Activated naive CD4-positive, alpha-beta T cell treated with anti-CD3 and anti-CD28 coated beads, Interleukin-2, amount 10 ng/mL, durations not matched to agents 7 days and 5 days (primary cell): ENCODE results near the gene FRMD3.

ENCODE experiments used
- CTCF ChIA-PET: fragments of 350-600 bp; sonication (Branson Sonifier 250); formaldehyde crosslinking; loops from one replicate; lab custom pipeline; 2021; ENCODE audit warnings: antibody characterized with exemption; lab: Charles Lee
- DNase-seq: peaks from one replicate; pipeline ENCODE4 v3.0.0-alpha.2; 2020
- H3K27ac Mint-ChIP-seq: one replicate; pipeline ENCODE4 v1.8.0; 2021; ENCODE audit warnings: mild to moderate bottlenecking, moderate library complexity, mixed read lengths
- H3K27me3 Mint-ChIP-seq: one replicate; pipeline ENCODE4 v1.8.0; 2021; ENCODE audit warnings: mild to moderate bottlenecking, mixed read lengths
- H3K36me3 Mint-ChIP-seq: one replicate; pipeline ENCODE4 v1.8.0; 2021; ENCODE audit warnings: mixed read lengths
- H3K4me1 Mint-ChIP-seq: one replicate; pipeline ENCODE4 v1.8.0; 2021; ENCODE audit warnings: mixed read lengths
- H3K4me3 Mint-ChIP-seq: one replicate; pipeline ENCODE4 v1.8.0; 2021; ENCODE audit warnings: mild to moderate bottlenecking, moderate library complexity, mixed read lengths
- H3K9me3 Mint-ChIP-seq: one replicate; pipeline ENCODE4 v1.8.0; 2021; ENCODE audit warnings: mixed read lengths

FRMD3 gene

DNA sequence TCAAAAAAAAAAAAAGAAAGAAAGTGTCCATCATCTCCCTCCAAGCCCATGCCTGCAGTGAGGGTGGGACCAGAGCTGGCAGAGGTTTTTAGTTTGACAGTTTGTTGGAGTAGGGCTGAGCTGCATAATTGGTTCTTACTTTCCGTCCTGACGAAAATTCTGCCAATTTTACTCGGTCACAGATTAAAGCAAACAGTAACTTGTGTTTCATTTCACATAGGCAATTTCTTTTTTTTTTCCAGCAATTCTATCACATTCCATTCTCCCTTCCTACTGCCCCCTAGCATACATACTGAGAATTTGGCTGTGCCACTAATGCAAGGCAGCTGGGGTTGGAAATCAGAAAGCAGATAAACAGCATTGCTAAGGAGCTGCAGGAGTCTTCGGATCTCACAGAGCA, 132.4 kb downstream of the FRMD3 start:
- Mint-ChIP-seq H3K4me1 (no peaks in the 10 kb centered on the region), H3K4me3 (no peak overlapping the region), H3K27me3 (no peaks in the 10 kb centered on the region), H3K27ac (no peak overlapping the region), H3K9me3 (no peaks in the 10 kb centered on the region), H3K36me3 (no peaks in the 10 kb centered on the region)
- CTCF ChIA-PET = no interaction called here
- no peak for DNase-seq

DNA sequence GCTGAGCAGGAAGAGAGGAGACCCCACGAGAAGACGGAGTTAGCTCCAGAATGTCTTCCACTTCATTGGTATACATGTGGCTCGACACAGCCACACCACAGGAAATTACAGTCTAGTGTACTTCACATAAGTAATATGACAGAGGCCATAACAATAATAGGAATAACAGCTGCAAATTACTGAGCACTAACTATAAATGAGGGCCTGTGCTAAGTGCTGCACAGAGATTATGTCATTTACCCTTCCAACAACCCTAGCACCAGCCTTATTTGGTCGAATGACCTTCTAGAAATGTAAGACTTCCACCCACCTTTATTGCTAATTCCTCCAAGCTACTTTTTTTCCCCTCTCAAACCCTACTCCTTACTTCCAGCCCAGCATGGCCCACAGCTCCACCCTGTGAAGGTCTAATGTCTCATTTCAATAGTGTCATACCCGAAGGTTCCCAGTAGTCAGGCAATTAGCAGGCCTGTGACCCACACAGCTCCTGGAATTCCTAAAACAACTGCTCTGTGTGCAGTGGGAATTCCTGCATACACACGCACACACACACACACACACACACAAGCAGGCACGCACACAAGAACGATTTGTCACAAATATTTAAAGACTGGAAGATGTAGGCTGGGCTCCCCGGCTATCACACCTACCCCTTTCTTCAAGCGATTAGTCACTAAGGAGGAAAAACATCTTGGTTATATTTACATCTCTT, 134.5 kb downstream of the FRMD3 start:
- Mint-ChIP-seq H3K27ac (no peak overlapping the region), H3K9me3 (no peaks in the 10 kb centered on the region), H3K36me3 (no peaks in the 10 kb centered on the region), H3K27me3 (no peaks in the 10 kb centered on the region), H3K4me1 (no peaks in the 10 kb centered on the region), H3K4me3 (no peak overlapping the region)
- CTCF ChIA-PET = no interaction called here
- DNase-seq = no peak

DNA sequence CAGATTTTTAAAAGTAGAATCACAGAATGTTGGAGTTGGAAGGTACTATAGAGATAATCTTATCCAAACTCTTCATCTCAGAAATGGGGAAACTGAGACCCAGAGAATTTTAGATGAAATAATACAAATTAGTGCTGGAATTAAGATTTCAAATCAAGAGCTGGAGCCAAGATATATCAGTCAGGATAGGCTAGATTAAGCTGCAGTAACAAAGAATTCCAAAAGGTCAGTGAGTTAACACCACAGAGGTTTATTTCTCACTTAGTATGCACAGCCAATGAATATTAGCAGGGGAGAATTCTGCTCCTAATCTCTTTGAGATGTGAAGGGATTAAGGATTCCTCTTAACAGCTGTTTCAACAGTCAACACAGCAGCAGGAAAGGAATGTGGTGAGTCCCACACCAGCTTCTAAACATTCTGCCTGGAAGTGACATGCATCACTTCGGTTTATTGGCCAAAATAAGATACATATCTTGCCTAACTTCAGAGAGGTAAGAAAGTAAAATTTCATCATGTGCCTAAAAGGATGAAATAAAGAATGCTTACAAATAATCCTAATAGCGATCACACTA, 136.8 kb downstream of the FRMD3 start:
- Mint-ChIP-seq H3K27me3 (no peaks in the 10 kb centered on the region), H3K9me3 (no peaks in the 10 kb centered on the region), H3K36me3 (no peaks in the 10 kb centered on the region), H3K4me1 (no peaks in the 10 kb centered on the region), H3K27ac (no peak overlapping the region), H3K4me3 (no peak overlapping the region)
- DNase-seq = no peak
- CTCF ChIA-PET = interaction anchor here (2.0 kb wide), 1 partner anchor 67 kb away, joined by 4 read pairs; no protein-coding TSS in a partner anchor

DNA sequence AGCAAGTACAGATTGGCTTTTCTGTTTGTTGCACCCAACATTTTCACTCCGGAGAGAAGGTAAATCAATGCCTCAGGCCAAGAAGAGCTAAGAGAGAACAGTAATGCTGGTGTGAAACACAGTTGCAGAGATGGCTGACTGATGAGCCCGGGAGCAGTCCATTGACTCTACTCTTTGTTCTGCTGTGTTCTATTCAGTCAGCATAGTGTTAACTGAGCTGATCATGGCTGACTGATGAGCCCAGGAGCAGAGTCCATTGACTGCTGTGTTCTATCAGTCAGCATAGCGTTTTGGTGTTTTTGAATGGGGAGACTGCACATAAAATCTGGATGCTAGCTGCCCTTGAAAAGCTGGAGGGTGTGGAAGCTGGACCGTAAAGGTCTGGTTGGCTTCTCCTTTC, 141.4 kb downstream of the FRMD3 start:
- H3K27ac Mint-ChIP-seq = no peak overlapping the region
- CTCF ChIA-PET = no interaction called here

DNA sequence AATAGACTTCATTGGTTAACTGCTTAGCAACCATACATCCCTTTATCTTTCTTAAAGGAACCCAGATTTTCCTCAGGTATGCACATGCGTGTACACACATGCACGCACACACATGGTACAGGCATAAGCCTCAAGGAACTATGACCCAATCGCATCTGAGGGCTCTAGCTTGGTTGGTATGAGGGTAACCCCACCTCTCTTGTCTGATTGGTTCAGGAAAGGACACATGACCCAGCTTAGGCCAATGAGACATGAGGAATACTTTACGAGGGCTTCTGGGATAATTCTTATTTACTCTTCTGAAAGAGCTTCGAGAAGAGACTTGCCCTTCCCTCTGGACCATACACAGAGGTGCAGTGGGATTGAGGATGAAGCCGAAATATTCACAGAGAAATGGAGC, 141.9 kb downstream of the FRMD3 start:
- Mint-ChIP-seq H3K4me1 (no peaks in the 10 kb centered on the region), H3K36me3 (no peaks in the 10 kb centered on the region), H3K27me3 (no peaks in the 10 kb centered on the region), H3K4me3 (no peak overlapping the region), H3K27ac (no peak overlapping the region), H3K9me3 (no peaks in the 10 kb centered on the region)
- CTCF ChIA-PET = no interaction called here
- no peak for DNase-seq

More for the DNA sequence above, 141.4 kb downstream of the FRMD3 start:
- Mint-ChIP-seq H3K4me1 (no peaks in the 10 kb centered on the region), H3K27me3 (no peaks in the 10 kb centered on the region), H3K4me3 (no peak overlapping the region), H3K9me3 (no peaks in the 10 kb centered on the region), H3K36me3 (no peaks in the 10 kb centered on the region)
- DNase-seq = no peak

DNA sequence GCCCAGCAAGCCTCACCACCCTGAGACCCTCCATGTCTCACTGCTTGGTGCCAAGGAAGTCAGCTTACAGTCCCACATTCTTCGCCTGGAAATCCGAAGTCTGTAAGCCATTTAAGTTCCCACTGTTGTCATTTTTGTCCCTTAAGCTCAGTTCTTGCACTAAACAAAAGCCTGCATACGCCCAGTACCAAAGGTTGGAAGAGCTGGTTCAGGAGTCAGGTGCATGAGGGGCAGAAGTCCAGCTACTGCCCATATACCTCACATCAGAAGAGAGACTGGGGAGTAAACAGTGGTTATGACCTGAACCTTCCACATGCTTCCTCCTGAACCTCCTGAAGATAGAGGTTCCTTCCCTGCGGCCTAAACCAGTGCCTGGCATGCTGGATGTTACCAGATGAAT, 146.0 kb downstream of the FRMD3 start:
- H3K36me3 Mint-ChIP-seq = no peaks in the 10 kb centered on the region
- no peak overlapping the region for H3K4me3 Mint-ChIP-seq
- H3K27me3 Mint-ChIP-seq = no peaks in the 10 kb centered on the region
- H3K27ac Mint-ChIP-seq = no peak overlapping the region
- no peaks in the 10 kb centered on the region for H3K9me3 Mint-ChIP-seq
- no peak for DNase-seq
- CTCF ChIA-PET = no interaction called here
- no peaks in the 10 kb centered on the region for H3K4me1 Mint-ChIP-seq

DNA sequence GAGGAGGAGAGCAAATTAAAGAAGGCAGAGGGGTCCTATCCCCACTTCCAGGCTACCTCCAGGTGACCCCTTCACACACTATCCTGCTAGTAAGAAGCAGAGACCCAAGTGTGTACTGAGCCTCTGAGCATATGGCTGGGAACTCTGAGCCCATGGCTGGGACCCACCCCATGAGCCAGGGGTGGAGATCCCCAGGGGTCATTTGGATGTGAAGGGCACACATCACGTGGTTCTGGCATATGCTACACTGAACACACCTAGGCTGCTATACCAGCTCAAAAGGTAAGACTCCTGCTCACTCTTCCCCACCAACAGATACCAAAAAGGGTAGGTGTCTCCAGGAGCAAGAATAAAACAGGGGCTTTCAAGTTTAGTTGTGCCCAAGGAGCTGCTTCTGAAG, 149.9 kb downstream of the FRMD3 start:
- CTCF ChIA-PET = no interaction called here
- Mint-ChIP-seq H3K27ac (no peak overlapping the region), H3K27me3 (no peaks in the 10 kb centered on the region), H3K9me3 (no peaks in the 10 kb centered on the region), H3K4me1 (no peaks in the 10 kb centered on the region), H3K4me3 (no peak overlapping the region), H3K36me3 (no peaks in the 10 kb centered on the region)
- no peak for DNase-seq

DNA sequence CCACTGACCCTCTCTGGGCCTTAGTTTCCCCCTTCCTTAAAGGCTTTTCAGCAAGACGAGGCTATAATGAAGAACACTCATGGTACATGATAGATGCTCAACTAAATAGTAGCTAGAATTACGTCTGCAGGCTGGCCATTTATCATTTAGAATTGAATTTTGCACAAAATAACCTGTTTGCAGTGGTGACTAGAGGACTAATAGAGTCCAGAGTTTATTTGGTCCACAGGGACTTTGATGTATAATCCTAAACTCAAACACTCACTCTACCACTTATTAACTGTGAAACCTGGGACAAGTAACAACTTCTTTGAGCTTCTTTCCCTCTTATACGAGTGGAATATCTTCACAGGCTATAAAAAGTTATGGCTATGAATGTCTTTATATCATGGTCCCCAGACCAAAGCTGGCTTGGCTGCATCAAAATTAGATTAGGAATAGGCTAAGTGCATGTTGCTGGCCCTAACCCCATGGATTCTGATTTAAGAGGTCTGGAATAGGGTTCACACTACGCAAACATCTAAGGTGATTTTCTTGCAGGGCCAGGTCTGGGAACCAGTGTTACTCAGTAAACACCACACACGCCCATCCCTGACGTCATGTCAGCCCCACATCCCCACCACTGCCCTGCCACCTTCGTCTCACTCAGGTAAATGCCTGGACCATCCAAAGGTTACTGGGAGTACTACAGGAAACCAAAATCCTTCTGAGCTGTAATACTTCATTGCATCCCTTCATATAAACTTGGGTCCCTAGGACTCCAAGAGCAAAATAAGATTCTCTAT, 150.6 kb downstream of the FRMD3 start:
- CTCF ChIA-PET = no interaction called here
- Mint-ChIP-seq H3K27ac (no peak overlapping the region), H3K4me1 (no peaks in the 10 kb centered on the region), H3K27me3 (no peaks in the 10 kb centered on the region), H3K9me3 (no peaks in the 10 kb centered on the region), H3K4me3 (no peak overlapping the region), H3K36me3 (no peaks in the 10 kb centered on the region)
- DNase-seq = no peak

DNA sequence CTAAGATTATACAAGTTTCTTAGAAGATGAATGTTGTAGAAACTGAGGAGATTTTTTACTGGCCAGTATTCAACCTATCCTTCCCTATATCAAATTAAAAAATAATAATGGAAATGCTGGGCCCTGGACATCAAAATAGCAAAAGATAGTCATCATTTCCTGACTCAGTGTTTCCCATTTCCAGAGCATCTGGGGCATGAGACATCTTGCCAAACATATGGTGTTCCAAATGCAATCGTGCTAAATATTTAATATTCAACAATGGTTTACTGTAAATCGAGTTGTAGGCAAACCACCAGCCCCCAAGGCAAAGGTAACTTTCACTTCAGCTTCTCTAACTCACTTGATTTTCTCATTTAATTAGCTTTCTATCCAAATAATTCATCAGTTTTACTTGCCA, 152.9 kb downstream of the FRMD3 start:
- DNase-seq = no peak
- Mint-ChIP-seq H3K4me1 (no peaks in the 10 kb centered on the region), H3K36me3 (no peaks in the 10 kb centered on the region), H3K9me3 (no peaks in the 10 kb centered on the region), H3K4me3 (no peak overlapping the region), H3K27ac (no peak overlapping the region), H3K27me3 (no peaks in the 10 kb centered on the region)
- CTCF ChIA-PET = no interaction called here

DNA sequence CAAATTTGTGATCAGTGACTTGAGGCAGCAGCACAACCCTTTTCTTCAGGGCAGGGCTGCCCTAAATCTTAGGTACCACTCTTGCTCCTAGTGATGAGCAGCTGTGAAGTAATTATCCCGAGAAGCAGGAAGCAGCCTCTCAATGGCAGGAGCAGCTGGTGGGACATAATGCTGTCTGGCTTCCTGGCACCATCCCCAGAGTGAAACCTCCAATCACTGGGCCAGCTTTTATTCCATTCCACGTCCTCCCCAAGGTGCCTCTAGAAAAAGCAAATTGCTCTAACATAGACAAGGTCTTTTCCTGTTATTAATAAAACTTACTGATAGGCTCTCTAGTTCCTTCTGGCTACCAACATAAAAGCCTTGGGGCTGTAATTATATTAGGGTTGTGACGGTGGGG, 154.0 kb downstream of the FRMD3 start:
- Mint-ChIP-seq H3K4me3 (no peak overlapping the region), H3K36me3 (no peaks in the 10 kb centered on the region), H3K27me3 (no peaks in the 10 kb centered on the region), H3K27ac (no peak overlapping the region), H3K4me1 (no peaks in the 10 kb centered on the region), H3K9me3 (no peaks in the 10 kb centered on the region)
- no peak for DNase-seq
- CTCF ChIA-PET = no interaction called here

DNA sequence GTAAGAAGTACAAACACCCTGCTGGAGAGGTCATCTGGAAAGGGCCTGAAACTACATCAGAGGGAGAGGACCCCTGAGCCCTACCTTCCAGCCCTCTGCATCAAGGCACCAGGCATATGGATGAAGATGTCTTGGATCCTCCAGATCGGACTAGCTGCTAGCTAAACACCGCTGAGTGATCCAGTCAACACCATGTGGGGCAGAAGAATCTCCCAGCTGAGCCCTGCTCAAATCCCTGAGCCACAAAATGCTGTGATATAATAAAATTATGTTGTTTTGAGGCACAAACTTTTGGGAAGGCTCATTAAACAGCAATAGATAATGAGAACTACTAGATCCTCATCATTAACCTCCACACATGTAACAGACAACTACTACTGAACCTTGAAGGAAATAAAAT, 155.2 kb downstream of the FRMD3 start:
- CTCF ChIA-PET = interaction anchor here (2.4 kb wide), 1 partner anchor 161 kb away, joined by 6 read pairs; no protein-coding TSS in a partner anchor
- no peak for DNase-seq
- H3K27me3 Mint-ChIP-seq = no peaks in the 10 kb centered on the region
- H3K27ac Mint-ChIP-seq = no peak overlapping the region
- H3K36me3 Mint-ChIP-seq = no peaks in the 10 kb centered on the region
- H3K4me3 Mint-ChIP-seq = no peak overlapping the region
- no peaks in the 10 kb centered on the region for H3K4me1 Mint-ChIP-seq
- H3K9me3 Mint-ChIP-seq = no peaks in the 10 kb centered on the region

DNA sequence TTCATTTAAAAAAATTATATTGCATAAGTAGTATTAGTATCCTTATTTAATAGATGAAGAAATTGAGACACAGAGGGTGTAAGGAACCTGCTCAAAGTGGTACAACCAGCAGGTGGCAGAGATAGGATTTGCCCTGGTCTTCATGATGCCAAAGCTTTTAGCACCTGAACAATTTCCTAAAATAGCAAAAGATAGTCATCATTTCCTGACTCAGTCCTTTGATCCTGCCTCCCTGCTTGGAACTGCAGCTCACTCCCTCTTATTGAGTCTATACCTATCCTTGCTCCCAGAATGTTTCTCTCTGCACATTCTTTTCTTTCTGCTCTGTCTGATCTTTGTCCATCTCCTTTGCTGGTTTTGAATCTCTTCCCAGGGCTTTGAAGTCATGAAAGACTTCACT, 155.8 kb downstream of the FRMD3 start:
- no peak overlapping the region for H3K4me3 Mint-ChIP-seq
- H3K4me1 Mint-ChIP-seq = no peaks in the 10 kb centered on the region
- CTCF ChIA-PET = interaction anchor here (1.1 to 2.4 kb wide), 2 partner anchors 162 to 214 kb away, joined by 4 to 6 read pairs; no protein-coding TSS in a partner anchor
- H3K9me3 Mint-ChIP-seq = no peaks in the 10 kb centered on the region
- no peak for DNase-seq
- no peaks in the 10 kb centered on the region for H3K36me3 Mint-ChIP-seq
- no peaks in the 10 kb centered on the region for H3K27me3 Mint-ChIP-seq
- no peak overlapping the region for H3K27ac Mint-ChIP-seq

DNA sequence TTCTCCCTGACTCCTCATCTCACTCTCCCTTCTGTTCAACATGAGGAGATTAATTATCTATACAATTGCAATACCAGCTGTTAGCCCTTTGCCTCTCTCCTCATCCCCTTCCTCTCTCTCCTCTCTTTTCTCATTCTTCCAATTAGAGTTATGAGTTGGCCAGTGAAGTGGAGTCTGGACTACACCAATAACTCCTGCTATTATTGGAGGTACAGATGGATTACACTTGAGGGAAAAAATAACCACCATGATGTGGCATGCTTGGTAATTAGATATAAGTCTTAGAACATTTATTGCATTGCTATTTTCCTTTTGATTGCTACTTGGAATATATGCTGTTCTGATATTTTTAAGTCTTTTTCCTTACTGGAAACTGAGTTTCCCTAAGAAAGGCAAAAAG, 159.2 kb downstream of the FRMD3 start:
- no peaks in the 10 kb centered on the region for H3K27me3 Mint-ChIP-seq
- DNase-seq = no peak
- no peaks in the 10 kb centered on the region for H3K36me3 Mint-ChIP-seq
- no peak overlapping the region for H3K27ac Mint-ChIP-seq
- H3K9me3 Mint-ChIP-seq = no peaks in the 10 kb centered on the region
- CTCF ChIA-PET = no interaction called here
- no peaks in the 10 kb centered on the region for H3K4me1 Mint-ChIP-seq
- no peak overlapping the region for H3K4me3 Mint-ChIP-seq

DNA sequence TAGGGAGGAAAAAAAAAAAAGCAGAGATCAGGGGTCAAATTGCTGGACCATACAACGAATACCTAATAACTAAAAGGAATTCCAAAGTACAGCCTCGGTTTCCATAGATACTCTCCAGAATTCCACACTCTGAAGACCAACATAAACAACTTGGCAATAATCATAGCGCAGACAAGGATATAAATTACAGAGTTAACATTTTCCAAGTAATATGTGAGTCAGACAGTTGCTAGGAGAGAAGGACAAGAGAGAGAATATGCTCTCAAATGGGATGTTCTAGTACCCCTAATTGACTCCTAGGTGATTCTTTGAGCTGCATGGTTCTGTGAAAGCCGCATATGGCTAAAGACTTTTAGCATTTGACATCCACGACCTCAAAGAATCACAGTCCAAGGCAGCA, 165.2 kb downstream of the FRMD3 start:
- no peaks in the 10 kb centered on the region for H3K36me3 Mint-ChIP-seq
- no peaks in the 10 kb centered on the region for H3K4me1 Mint-ChIP-seq

DNA sequence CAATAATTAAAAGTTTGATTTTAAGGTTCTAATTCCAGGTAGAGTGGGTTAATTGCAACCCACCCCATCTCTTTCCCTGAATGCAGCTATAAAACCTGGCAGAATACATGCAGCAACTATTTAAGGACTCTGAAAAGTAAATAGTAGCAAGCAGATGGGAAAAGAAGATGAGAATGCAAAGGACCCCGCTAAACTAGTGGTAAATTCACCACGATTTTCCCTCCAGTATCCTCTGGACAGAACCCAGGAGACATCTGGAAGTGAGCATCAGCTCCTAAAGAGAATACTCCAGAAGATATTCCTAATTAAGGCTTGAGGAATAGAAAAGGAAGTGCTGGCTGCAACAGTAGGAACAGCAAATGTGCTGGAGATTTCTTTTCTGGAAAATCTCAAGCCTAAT, 170.9 kb downstream of the FRMD3 start:
- H3K27ac Mint-ChIP-seq = no peak overlapping the region
- no peak for DNase-seq
- CTCF ChIA-PET = no interaction called here
- no peaks in the 10 kb centered on the region for H3K9me3 Mint-ChIP-seq
- H3K27me3 Mint-ChIP-seq = no peaks in the 10 kb centered on the region
- H3K4me1 Mint-ChIP-seq = no peaks in the 10 kb centered on the region
- H3K4me3 Mint-ChIP-seq = no peak overlapping the region
- no peaks in the 10 kb centered on the region for H3K36me3 Mint-ChIP-seq

More for the DNA sequence above, 165.2 kb downstream of the FRMD3 start:
- no peak for DNase-seq
- no peaks in the 10 kb centered on the region for H3K9me3 Mint-ChIP-seq
- CTCF ChIA-PET = no interaction called here
- no peaks in the 10 kb centered on the region for H3K27me3 Mint-ChIP-seq
- no peak overlapping the region for H3K27ac Mint-ChIP-seq
- no peak overlapping the region for H3K4me3 Mint-ChIP-seq
